SW 1271 (cell line): ENCODE results near the gene RAB40C.
A peak's percentile ranks its signal among the peaks of the same experiment; 100 is the strongest.

ENCODE experiments used
- DNase-seq, 2 experiments: peaks; one replicate each; lab custom pipeline; 2025; lab: John Stamatoyannopoulos, UW

Gene RAB40C

GRCh38 chr16:575354-576196 lies 14.3 kb upstream of the RAB40C start:
- DNase-seq = no peak

DNA sequence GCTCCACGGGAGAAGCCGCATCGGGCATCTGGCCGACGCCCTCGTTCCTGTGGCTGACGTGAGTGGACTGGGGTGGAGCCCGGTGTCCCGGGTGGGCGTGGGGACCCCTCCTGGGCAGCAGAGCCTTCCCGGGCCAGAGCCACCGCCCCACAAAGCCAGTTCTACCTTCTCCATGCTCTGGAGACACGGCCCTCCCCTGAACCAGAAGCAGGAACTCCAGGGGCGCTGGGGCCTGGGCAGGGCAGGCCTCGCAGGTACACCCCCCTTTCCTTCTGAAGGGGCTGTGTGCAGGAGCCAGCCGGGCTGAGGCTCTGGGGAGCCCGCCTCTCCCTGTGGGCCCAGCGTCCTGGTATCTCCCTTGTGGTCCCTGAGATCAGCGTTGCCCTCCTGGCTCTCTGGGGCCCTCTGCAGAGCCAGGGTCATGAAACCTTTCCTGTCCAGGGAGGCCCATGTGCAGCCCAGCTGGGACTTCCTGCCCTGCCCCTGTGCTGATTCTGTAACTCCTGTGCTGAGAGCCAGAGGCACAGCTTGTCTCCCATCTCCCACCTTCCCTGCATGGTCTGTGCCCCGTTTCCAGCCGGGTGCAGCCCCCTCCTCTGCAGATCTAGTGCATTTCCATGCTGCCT lies 13.6 kb upstream of the RAB40C start:
- DNase-seq = no peak

DNA sequence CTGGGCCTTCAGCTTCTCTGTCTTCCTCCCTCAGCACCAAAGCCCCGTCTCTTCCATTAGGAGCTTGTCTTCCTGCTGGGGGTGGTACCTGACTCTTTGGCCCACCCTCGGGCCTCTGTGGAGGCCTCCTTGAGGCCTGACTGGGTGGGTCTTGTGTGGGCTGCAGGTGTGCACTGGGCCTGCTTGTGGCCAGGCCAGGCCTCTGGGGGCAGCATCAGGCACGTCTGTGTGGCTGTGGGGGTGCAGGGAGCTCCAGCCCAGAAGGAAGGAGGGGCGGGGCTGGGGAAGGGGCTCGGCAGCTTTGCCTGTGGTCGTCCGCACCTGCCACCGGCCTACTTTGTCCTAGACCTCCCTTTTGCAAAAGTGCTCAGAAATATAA lies 13.1 kb upstream of the RAB40C start:
- no peak for DNase-seq

DNA sequence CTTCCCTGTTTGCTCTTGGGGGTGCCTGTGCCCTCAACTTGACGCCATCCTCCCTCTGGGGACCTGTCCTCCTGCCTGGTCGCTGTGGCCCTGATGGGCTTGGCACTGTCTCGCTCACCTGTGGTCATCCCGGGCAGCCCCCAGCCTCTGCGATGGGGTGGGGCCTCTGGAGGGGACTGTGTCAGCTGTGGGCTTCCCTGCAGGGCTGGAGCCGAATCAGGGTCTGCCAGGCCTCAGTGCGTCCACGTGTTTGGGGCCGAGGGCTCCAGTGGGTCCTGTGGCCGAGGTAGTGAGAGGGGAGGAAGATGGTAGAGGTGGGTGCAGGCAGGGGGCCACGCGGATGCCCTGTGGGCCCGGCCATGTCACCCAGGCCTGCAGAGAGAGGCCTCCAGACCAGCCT lies 12.1 kb upstream of the RAB40C start:
- no peak for DNase-seq

DNA sequence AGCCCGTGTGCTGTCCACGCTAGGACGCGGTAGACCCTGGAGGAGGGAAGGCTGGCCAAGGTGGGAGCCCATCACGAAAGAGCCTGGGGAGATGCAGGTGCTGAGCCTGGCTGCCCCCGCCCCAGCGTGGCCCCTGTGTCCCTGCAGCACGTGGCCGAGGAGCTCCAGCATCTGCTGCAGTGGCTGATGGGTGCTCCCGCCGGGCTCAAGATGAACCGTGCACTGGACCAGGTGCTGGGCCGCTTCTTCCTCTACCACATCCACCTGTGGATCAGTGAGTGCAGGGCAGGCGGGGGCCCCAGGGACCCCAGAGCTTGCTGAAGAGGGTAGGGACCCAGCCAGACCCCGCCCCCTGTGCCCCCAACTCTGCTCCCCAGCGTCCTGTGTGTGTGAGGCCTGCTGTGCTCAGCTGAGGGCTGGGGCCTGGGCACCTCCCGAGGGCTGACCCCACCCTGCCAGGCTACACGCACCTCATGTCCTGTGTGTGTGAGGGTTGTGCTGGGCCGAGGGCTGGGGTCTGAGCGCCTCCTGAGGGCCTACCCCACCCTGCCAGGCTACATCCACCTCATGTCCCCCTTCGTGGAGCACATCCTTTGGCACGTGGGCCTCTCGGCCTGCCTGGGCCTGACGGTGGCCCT lies 11.5 kb upstream of the RAB40C start:
- DNase-seq = no peak

GRCh38 chr16:578870-579405 lies 10.9 kb upstream of the RAB40C start:
- no peak for DNase-seq

DNA sequence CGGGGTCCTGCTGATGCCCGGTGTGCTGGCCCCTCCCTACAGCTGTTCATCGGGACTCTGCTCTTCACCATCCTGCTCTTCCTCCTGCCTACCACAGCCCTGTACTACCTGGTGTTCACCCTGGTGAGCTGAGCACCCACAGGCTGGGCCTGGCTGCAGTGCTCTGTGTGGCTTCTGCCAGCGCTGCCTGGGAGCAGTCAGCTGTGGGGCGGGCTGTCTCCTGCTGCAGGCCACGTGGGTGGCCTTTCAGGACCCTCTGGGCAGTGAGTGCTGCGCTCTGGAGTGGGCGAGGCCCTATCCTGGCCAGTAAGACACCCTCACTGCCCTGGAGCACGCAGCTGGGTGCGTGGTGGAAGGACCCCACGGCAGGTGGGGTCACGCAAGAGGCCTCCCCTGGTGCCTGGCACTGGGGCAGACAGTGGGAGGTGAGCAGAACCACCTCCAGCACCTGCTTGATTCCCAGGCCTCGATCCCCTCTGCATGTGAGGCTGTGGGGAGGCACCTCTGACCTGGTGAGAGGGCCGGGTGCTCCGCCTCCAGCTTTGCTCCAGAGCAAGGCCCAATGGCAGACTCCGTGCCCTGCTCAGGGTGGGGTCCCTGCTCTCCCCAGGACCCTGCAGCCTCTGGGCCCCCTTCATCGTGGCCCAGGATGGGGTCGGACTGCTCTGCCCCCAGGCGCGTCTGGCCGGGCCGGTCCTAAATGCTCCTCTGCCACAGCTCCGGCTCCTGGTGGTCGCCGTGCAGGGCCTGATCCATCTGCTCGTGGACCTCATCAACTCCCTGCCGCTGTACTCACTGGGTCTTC lies 9.5 kb upstream of the RAB40C start:
- DNase-seq = no peak

GRCh38 chr16:580946-581498 lies 8.8 kb upstream of the RAB40C start:
- DNase-seq = no peak

GRCh38 chr16:582218-582613 lies 7.7 kb upstream of the RAB40C start:
- no peak for DNase-seq

DNA sequence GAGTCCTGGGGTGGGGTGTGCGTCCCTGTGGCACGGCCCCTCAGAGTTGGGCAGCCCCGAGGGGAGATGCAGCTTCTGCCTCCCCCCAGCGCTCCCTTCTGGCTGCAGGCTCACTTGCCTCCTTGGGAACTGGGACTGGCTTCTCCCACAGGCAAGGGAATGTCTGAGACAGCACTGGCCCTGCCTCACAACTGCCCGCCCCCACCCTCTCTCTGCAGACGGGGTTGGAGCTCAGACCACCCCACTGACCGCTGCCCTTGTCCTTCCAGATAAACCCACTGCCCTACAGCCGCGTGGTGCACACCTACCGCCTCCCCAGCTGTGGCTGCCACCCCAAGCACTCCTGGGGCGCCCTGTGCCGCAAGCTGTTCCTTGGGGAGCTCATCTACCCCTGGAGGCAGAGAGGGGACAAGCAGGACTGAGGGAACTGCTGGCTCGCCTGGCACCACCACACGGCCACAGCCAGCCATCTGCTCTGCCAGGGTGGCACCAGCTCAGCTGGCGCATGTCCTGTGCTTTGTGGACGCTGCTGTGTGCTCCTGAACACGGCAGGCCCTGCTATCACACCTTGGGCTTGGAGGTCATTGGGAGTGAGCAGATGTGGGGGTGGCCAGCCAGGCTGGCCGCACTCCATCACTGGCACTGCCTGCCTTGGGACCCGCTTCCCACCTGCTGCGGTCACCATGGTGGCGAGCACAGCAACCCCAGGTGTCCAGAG lies 7.1 kb upstream of the RAB40C start:
- DNase-seq = no peak

DNA sequence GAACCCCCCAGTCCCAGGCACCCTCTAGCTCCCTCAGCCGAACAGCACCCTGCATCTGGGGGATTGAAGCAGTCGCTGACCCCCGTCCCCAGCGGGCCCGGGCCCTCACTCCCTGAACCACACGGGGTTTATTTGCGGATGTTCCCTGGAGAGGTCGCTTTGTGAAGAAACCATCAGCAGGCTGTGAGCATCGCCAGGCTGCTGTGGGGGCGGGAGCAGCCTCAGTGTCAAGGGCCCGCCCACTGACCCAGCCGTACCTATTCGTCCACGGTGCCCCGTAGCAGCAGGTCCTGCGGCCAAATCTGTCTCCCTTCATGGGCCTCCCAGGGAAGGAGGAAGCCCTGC lies 6.4 kb upstream of the RAB40C start:
- no peak for DNase-seq

- DNase-seq = no peak
Measured at GRCh38 chr16:583815-584591, 5.9 kb upstream of the RAB40C start.

GRCh38 chr16:585351-585750 lies 4.5 kb upstream of the RAB40C start:
- DNase-seq = peak in 1 of 2 experiments; percentile 7

GRCh38 chr16:586047-586644 lies 3.7 kb upstream of the RAB40C start:
- no peak for DNase-seq

GRCh38 chr16:586645-587590 lies 2.9 kb upstream of the RAB40C start:
- DNase-seq = no peak

- DNase-seq = peak in 1 of 2 experiments; percentile 17
Measured at GRCh38 chr16:588639-588888, 1.3 kb upstream of the RAB40C start.

GRCh38 chr16:588889-589657 lies 793 bp upstream of the RAB40C start:
- DNase-seq = peak; percentile 67 to 89

DNA sequence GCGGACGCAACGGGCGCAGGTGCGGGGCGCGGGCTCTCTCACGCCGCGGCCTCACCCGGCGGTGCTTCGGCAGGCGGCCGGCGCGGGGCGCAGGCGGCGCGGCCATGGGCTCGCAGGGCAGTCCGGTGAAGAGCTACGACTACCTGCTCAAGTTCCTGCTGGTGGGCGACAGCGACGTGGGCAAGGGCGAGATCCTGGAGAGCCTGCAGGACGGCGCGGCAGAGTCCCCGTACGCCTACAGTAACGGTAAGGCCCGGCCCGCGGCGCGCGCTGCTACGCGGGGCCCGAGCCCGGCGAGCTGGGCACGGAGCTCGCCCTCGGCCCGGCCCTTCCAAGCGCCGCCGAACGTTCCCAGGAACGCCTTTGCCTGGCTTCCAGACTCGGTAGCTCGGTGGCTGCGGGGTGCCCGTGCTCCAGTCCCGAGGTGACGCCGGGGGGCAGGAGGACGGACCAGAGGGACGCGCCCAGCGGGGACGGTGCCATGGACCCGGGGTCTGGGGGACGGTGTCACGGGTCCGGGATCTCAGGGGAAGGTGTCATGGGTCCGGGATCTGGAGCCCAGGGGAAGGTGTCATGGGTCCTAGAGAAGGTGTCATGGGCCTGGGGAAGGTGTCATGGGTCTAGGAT lies 435 bp downstream of the RAB40C start:
- DNase-seq = no peak
